Left lung (tissue), 10 donors: ENCODE data around the gene MYO5C. TPM values are rescaled to one million over a fixed set of nuclear protein-coding genes. Genes with fewer than 3 reads are reported as not detected.

Source experiments
- ATAC-seq: fragments of 200-7000 bp; cut with Tn5 transposase; one replicate; pipeline ENCODE4 v1.9.1; 2020; ENCODE audit warnings: moderate library complexity
- DNase-seq, 4 donors: peaks; one replicate each; pipeline ENCODE4 v3.0.0-alpha.2; 2013 to 2020
- H3K27ac ChIP-seq, 2 donors: fragments of 200-600 bp; sonication (generic) in 1 of 2; one replicate each; pipeline versions ENCODE4 v1.5.0 to v1.8.0; 2020 to 2021
- H3K27me3 ChIP-seq, 2 donors: fragments of 200-600 bp; sonication (generic) in 1 of 2; one replicate each; pipeline versions ENCODE4 v1.5.0 to v1.8.0; 2020 to 2021
- H3K36me3 ChIP-seq, 2 donors: fragments of 200-600 bp; sonication (generic) in 1 of 2; one replicate each; pipeline versions ENCODE4 v1.5.0 to v1.8.0; 2020 to 2021
- H3K4me1 ChIP-seq, 2 donors: fragments of 200-600 bp; one replicate each; pipeline ENCODE4 v1.8.0; 2021
- H3K4me3 ChIP-seq, 2 donors: fragments of 200-600 bp; sonication (generic) in 1 of 2; one replicate each; pipeline versions ENCODE4 v1.5.0 to v1.8.0; 2020 to 2021; ENCODE audit warnings: mild to moderate bottlenecking in 1 of 2
- H3K9me3 ChIP-seq, 2 donors: fragments of 200-600 bp; sonication (generic) in 1 of 2; one replicate each; pipeline versions ENCODE4 v1.5.0 to v1.8.0; 2020 to 2021
- CTCF ChIP-seq, 2 donors: fragments of 200-600 bp; sonication (generic) in 1 of 2; IDR thresholded peaks; one replicate each; pipeline versions ENCODE4 v1.5.0 to v1.8.0; 2021; ENCODE audit warnings: antibody characterized with exemption in 2 of 2
- intact Hi-C, 2 donors: fragments of 100-400 bp; cut with DNase I; formaldehyde crosslinking; loops; one replicate each; pipeline versions ENCODE4 v1.11.2 to v1.14.2; 2022
- polyA plus RNA-seq, 6 donors: library from polyadenylated mRNA; unstranded; fragments of 120-200 nt; gene quantifications; one replicate each; pipeline ENCODE4 v1.2.1, GENCODE V29; 2013; ENCODE audit not compliant: insufficient read length in 6 of 6
- total RNA-seq, 2 donors: library from RNA; stranded (reverse); fragmentation: NEBNext Ultra II Directional; extraction: Animal tissue kit (Norgen Biotek cat#: 25700); gene quantifications; one replicate each; pipeline ENCODE4 v1.2.1, GENCODE V29; 2021
- donor health status: DM: no; HTN: yes; CAD: no.
- donor health status: DM: no; HTN: no; CAD: no.

The MYO5C gene
- total and polyA plus RNA-seq, 8 donors, result 29.7 to 89.2 (median 36.7) TPM

- intact Hi-C loops, result loop anchor here in 1 of 2 donors (5.0 kb wide), 1 partner anchor 47 kb away; no protein-coding TSS in a partner anchor
- ATAC-seq, result peak; percentile 22
- no peak for TF ChIP-seq CTCF (IDR thresholded peaks at IDR 0.05)
Observed at GRCh38 chr15:52154896-52155865, 140.4 kb downstream of the MYO5C start.

DNA sequence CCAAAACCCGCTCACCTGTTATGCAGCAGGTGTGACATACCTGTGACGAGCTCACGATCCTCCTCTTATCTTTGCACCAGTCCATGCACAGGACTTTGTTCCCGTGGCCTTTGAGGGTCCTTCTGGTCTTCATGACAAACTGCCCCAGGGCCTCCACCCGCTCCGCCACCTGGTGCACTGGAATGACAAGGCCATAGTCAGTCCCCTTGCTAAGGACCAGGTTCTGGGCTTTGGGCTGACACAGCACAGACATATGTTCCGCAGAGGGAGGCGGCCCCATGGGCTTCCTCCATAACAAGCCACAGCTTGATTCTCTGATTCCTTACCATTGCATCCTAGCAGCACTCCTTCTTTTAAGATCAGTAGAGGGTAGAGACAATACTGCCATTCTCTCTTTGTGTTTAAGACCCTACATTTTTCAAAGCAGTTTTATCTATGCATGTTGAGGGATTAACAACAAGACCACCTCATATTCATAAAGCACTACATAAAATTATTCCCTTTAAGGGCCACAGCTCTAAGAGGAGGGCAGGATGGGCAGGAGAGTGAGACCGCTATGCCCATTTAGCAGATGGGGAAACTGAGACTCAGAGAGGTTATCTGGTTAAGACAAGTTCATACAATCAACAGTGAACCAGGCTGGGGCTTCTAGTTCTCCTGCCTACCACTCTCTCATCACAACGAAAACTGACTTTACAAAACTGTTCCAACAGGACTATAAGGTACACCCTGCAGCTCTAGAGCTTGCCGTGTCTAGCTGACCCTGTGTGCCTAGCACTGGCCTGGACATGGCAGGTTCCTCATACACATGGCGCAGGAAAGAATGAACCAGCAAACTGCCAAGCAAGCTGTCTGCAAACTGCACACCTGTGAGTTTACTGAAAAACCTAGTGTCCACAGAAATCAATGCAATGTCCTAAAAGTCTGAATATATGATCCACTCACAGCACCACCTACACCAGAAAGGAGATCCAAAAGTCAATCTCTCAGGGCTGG lies 141.4 kb downstream of the MYO5C start:
- no peak for TF ChIP-seq CTCF (IDR thresholded peaks at IDR 0.05)
- Histone ChIP-seq H3K9me3 (no peaks in the 10 kb centered on the region), H3K4me1 (no peaks in the 10 kb centered on the region), H3K4me3 (no peak overlapping the region), H3K27me3 (no peaks in the 10 kb centered on the region), H3K36me3 (peaks cover 0 to 9% of the 10 kb centered on the region in 2 donors), H3K27ac (no peak overlapping the region)
- DNase-seq (no peak), ATAC-seq (no peak)
- intact Hi-C loops, result no loop called here

More at GRCh38 chr15:52154896-52155865, 140.4 kb downstream of the MYO5C start:
- no peak for DNase-seq
- Histone ChIP-seq H3K4me3 (no peak overlapping the region), H3K27me3 (no peaks in the 10 kb centered on the region), H3K27ac (no peak overlapping the region), H3K4me1 (no peaks in the 10 kb centered on the region), H3K9me3 (no peaks in the 10 kb centered on the region), H3K36me3 (peaks cover 0 to 8% of the 10 kb centered on the region in 2 donors)

GRCh38 chr15:52151353-52151752 lies 144.3 kb downstream of the MYO5C start:
- Histone ChIP-seq H3K27ac (no peak overlapping the region), H3K4me3 (no peak overlapping the region), H3K4me1 (no peaks in the 10 kb centered on the region), H3K9me3 (no peaks in the 10 kb centered on the region), H3K27me3 (no peaks in the 10 kb centered on the region), H3K36me3 (peaks cover 0 to 12% of the 10 kb centered on the region in 2 donors)
- intact Hi-C loops, result no loop called here
- no peak for TF ChIP-seq CTCF (IDR thresholded peaks at IDR 0.05)
- DNase-seq, result no peak
- ATAC-seq, result no peak

DNA sequence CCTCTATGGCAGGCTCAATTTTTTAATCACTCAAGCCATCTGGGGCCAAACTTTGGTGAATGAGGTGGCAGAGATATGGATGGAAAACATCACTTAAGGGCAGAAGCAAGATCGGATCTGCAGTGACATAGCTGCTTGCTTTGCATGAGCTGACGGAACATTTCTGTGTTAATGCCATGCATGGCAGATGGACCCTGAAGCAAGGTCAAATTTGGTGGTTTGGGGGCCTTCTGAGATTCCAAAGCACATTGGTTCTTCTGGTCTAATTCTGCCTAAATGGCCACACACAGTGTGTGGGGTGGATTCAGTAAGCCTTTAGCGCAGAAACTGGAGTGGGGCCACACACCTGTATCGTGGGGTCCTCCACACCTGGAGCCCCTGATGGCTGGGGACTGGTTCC lies 144.7 kb downstream of the MYO5C start:
- TF ChIP-seq CTCF (IDR thresholded peaks at IDR 0.05), result no peak
- H3K27me3 ChIP-seq, result no peaks in the 10 kb centered on the region
- DNase-seq (no peak), ATAC-seq (no peak)
- no peaks in the 10 kb centered on the region for H3K9me3 ChIP-seq
- H3K4me1 ChIP-seq, result no peaks in the 10 kb centered on the region
- H3K36me3 ChIP-seq, result peaks cover 0 to 12% of the 10 kb centered on the region in 2 donors
- no peak overlapping the region for H3K4me3 ChIP-seq
- no peak overlapping the region for H3K27ac ChIP-seq
- intact Hi-C loops, result no loop called here
